OCI-M2 (cell line): ENCODE measurements around the gene UCK2.

Experiments
- DNase-seq: peaks from one replicate; lab custom pipeline; 2025; ENCODE audit not compliant: unreplicated experiment; lab: John Stamatoyannopoulos, UW

Gene UCK2

DNA sequence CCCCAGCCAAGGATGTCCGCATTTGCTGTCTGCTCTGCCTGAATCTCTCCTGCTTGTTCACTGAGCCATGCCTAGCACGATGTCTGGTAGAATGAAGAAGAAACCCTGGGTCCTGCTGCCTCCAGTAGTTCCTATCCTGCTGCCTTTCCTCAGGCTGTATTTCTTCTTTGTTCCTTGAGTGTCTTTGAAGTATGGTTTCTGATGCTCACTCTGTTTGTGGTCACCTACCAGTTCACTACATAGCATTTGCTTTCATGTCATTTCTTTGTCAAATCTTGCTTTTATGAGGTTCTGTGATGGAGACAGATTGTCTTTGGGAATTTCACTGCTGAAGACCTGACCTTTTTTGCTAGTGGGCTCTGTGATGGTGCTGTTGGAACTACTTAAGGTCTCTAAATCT, 5.9 kb downstream of the UCK2 start:
- DNase-seq, result no peak

DNA sequence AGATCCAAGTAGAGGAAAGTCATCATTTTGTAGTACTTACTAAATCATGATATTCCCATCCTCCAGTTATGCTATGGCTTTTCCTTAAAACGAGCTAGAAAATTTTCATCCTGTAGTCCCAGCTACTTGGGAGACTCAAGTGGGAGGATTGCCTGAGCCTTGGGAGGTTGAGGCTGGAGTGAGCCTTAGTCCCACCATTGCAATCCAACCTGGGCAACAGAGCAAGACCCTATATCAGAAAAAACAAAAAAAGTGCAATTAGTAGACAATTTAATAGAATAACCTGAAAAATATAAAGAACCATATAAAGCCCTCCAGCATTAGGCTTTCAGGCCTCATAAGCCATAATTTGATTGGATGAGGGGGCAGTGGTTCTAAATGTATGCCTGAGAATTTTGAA, 6.8 kb downstream of the UCK2 start:
- DNase-seq, result no peak

DNA sequence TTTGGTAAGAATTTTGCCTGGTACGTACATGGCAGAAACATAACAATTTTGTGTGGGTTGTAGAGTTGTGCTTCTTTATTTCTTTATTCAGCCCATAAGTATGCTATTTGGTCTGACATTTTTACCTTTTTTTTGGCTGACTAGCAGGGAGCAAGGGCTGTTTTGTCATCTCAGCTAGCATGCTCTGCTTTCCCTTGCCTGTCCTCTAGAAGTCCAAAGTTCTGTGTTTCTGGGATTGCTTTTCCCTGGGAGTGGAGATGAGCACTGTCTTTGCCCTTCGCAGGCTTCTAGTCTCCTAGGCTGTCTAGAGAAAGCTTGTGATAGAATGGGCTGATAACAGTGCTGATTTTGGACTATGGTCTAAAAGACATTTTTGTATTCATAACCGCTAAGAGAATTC, 7.5 kb downstream of the UCK2 start:
- DNase-seq, result no peak

DNA sequence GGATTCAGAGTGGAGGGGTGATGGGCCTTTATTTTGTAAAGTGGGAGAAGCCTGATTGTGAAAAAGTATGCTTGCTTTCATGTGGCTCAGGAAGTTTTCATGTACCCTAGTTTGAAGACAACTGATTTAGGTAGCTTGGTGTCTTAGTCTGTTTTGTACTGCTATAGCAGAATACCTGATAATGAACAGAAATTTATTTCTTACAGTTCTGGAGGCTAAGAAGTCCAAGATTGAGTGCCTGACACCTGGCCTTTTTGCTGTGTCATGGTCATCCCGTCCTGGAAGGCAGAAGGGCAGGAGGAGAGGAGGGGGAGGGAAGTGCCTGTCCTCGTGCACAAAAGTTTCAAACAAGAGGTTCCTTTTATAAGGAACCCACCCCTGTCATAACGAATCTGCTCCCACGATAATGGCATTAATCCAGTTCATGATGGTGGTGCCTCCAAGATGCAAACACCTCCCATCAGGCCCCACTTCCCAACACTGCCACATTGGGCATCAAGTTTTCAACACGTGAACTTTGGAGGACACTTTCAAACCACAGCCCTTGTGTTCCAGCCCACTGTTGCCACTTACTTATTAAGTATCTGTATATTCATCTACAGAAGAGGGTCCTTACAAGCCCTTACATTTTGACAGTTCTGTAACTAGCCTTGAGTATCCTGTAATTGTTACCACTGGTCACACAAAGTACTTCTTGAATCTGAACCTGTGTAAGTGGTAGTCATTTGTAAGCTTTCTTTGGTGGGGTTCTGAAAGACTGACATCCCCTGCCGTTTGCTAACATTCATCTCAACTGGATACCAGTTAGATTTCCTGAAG, 9.5 kb downstream of the UCK2 start:
- DNase-seq, result no peak

DNA sequence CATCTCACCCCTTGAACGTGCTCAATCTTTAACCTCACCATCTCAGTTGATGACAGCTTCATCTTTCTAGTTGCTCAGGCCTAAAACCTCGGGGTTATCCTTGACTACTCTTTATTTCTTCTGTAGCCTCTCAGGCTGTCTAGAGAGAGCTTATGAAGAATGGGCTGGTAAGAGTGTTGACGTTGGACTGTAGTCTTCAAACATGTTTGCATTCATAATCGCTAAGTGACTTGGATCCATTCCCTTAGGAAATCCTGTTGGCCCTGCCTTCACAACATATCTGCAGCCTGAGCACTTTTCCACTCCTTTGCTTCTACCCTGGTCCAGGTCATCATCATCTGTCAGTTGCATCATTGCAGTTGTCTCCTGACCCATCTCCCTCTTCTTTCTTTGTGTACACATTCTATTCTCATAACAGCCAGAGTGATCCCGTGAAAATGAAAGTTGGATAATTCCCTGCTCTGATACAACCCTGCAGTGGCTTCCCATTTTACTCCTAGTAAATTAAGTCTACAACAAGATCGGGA, 10.5 kb downstream of the UCK2 start:
- no peak for DNase-seq

DNA sequence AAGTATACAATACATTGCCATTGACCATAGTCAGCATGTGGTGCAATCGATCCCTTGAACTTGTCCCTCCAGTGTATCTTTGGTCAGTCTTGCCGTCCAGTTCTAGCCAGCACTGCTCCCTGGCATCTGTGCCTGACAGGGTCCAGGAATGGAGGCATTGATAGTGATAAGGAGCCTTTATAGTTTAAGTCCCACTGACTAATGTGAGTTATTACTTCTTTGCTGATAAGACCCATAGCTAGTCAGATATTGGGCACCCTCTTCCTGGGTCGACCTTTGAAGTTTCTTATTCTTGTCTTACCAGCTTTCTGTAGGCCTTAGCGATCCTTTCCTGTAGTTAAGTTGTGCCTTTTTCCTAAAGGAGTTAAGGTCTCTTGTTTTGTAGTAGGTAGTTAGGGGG, 13.0 kb downstream of the UCK2 start:
- DNase-seq, result no peak

DNA sequence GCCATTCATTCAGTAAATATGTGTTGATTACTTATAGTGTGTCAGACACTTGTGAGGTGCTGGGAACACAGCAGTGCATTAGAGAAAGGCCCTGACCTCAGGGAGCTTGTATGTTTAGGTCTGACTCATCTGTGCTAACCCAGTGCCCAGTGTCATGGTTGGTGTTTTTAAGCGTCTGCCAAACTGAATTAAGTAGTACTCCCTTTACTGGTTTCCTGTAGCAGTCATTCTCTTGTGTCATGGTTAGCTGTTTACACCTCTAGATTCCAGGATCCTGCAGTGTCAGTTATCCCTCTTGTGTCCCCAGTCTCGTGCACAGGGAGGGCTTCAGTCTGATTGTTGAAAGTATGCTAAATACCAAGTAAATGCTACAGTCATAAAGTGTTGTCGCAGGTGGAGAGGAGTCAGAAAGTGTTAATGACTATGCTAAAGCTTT, 14.2 kb downstream of the UCK2 start:
- DNase-seq, result no peak

DNA sequence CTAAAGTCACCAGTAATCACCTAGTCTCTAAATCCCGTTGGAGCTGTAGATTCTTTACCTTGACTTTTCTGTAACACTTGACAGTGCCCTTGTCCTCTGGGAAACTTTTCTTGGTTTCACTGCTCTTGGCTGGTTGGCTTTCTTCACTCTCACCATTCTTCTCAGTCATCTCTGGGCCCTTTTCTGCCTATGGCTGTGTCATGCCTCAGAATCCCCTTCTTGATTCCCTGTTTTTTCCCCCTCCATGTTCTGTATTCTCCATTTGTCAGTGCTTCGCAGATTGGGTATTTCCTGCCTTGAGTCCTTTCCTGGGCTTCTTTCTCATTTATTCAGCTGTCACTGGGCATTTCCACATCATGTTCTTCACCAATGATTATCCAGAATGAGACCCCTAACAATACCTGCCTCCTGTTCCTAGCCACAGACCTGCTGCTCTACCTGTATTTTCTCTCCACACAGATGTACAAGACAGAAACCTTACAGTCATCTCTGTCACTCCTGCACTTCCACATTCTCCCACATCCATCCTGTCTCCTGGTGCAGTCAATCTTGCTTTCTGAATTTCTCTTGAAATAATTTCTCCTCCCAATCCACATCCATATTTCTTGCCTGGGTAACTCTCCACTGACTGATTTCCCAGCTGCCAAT, 14.7 kb downstream of the UCK2 start:
- DNase-seq, result no peak

DNA sequence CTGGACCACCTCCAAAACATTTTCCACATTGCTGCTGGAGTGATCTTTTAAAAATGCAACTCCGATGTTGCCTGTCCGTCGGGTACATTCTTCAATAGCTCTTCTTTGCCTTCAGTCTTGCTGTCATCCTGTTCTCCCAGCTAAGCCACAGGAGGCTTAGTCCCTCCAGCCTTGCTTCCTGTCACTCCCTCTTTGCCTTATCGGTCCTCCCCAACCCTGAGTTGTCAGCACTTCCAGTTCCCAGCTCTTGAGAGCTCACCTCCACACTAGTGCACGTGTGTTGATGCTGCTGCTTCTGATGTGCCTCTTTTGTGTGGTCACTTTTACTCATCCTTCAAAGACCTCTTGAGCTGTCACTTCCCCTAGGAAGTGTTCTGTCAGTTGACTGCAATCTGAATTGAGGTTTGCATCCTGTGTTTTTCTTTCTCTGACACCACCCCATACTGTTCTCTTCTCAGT, 15.3 kb downstream of the UCK2 start:
- DNase-seq, result no peak

DNA sequence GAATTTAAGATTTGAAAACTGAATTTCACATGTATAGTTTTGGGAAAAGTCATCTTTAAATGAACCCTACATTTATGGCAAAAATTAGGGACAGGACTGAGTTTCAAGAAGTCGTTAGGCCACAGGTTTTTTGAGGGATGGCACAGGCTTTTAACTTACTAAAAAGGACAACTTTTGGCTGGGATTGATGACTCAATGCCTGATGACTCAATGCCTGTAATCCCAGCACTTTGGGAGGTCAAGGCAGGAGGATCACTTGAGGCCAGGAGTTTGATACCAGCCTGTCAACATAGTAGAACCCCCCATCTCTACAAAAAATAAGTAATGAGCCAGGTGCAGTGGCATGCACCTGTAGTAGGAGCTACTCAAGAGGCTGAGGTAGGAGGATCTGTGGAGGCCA, 15.9 kb downstream of the UCK2 start:
- no peak for DNase-seq

DNA sequence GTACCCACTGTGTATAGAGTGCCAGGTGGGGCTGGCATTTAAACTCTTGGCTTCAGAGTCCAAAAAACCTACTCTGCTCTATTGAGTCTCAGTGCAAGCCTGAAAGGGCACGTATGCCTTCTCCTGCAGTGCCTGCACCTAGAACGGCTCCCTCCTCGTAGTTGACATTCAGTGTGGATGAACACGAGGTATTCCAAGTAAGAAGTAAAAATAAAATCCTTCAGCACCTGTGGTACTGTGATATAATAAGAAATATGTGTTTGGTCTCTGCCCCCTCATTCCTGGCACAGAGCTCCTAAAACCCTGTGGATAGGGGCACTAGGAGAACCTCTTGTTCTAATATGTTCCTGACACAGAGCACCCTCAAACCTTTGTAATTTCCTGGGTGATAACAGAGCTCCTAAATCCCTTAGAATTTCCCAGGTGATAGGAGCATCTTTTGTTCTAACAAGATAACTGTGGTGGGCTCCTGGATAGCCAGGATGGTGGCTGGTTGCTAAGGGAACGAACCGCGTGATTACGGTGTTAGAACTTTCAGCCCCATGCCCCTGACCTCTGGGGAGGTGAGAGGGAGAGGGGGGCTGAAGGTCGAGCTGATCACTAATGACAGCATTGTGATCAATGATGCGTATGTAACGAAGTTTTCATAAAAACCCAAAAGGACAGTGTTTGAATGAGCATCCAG, 16.8 kb downstream of the UCK2 start:
- DNase-seq, result no peak

DNA sequence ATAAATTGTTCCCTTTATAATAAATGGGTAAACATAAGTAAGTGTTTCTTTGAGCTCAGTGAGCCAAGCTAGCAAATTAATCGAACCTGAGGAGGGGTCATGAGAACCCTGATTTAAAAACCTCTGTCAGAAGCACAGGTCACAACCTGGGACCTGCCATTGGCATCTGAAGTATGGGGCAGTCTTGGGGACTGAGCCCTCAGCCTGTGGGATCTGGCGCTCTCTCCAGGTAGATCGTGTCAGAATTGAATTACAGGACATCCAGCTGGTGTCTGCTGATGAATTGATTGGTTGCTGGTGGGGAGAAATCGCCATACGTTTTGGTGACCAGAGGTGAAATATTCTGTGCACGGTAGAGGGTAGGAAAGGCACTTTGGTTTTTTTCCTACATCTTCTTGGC, 17.5 kb downstream of the UCK2 start:
- DNase-seq, result no peak

DNA sequence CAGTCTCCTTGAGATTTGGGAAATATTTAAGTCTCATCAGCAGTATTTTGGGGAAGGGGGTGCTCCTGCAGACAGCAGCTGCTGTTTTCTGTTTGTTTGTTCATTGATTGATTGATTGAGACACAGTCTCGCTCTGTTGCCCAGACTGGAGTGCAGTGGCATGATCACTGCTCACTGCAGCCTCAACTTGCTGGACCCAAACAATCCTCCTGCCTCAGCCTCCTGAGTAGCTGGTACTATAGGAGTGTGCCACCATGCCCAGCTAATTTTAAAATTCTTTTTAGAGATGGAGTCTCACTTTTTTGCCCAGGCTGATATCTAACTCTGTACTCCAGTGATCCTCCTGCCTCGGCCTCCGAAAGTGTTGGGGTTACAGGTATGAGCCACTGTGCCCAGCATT, 18.2 kb downstream of the UCK2 start:
- no peak for DNase-seq

DNA sequence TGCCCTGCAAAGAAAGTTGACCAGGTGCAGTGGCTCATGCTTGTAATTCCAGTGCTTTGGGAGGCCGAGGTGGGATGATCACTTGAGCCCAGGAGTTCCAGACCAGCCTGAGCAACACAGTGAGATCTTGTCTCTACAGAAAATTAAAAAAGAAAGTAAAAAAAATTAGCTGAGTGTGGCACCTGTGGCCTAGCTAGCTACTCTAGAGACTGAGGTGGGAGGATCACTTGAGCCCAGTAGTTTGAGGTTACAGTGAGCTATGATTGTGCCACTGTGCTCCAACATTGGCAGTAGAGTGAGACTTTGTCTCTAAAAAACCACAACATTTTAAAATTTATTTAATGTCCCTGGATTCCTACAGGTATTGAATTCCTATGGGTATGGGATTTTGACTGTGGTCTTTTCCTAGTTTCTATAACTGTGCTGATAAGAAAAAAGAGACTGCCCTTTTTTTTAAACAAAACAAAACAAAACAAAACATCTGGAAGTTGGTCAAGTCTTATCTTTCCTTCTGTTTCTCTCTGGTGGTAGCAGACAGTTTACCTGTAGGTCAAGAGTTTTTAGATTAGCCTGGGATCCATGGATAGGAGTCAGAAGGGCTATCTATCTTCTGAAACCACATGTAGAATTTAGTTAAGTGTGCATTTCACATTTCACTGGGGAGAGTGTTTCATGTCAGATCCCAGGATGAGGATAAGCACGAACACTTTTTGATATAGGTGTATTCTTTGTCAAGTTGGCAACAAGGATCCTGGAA, 18.8 kb downstream of the UCK2 start:
- DNase-seq, result no peak

DNA sequence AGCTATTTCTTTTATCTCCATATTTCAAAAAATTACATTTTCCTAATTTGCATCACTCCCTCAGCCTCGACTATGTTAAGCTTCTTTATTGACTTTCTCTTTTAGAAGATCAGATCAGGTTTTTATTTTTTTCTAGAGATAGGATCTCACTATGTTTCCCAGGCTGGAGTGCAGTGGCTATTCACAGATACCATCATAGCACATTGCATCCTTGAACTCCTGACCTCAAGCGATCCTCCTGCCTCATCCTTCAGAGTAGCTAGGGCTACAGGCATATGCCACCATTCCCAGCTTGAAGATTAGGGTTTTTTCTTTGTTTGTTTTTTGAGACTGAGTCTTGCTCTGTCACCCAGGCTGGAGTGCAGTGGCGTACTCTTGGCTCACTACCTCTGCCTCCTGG, 20.1 kb downstream of the UCK2 start:
- DNase-seq, result no peak

DNA sequence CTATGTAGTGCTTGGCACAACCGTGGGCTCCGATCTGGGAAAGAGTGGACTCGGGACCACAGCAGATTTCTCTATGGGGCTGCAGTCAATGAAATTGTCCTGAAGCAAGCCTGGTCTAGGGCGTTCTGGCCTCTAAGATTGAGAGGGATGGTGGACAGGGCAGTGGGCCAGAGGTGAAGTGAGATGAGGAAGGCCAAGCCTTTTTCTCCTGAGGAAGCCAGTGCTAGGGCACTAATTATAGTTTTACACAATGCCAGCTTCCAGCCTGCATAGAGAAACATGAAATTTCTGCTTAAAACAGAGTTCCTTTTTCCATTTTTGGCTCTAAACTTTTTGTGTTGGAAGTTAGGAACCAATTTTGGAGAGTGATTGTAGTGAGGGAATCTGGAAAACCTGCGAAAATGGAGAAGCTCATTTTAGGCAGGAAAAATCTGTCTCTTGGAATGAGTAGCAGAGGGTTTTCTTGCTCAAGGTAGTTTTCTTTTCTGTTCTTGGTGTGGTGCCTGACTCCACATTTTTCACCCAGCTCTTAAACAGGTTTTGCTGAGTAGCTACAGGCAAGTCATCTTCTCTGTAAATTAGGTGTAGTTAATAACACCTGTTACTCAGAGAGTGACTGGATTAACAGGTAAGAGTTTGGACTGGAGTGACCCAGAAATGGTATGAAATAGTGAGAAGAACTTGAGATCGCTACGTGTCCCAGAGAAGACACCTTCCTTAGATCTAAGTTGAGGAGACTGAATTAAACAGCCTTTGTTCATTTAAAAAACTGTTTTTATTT, 22.1 kb downstream of the UCK2 start:
- DNase-seq, result no peak

DNA sequence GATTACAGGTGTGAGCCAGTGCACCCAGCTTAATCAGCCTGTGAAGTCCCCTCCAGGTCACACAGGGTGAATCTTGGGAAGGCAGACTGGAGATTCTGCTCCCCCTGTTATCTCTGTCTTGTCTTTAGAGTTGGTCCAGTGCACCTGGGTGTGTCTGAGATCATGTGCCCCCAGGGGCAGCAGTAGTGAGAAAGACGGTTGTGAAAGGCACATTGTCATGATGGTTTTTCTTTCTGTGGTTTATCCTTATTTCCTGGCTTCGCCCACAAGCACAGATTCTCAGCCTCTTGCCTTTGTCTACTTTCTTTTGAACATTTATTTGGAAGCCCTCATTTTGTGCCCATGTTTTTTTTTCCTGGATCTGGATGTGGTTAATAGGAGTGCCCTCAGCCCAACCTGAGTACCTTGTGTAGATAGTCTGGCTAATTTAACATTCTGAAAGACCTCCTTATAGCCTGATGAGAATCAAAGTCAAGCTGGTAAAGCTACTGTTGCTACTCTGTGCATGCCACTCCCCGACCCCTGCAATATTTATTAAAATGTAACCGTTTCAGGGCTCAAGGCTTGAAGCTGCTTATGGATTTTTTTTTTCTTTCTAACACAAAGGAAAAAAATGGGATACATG, 23.7 kb downstream of the UCK2 start:
- DNase-seq, result no peak

DNA sequence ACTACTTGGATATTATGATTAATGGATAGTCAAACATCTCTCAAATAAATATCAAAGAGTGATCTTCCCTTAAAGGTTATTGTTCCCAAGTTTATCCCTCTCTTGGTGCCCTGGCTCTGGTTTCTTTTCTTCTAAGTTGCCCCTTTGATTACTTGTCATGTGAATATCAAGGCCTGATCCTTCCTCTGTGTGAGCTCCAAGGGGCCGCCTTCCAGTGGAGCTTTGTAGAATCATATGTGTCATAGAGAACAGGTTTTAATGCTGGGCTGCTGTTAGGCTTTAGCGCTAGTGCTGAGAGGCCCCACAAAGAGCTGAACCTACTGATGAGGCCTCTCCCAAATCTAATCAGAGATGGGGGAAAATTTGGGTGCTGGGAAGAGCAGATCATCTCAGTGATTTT, 25.5 kb downstream of the UCK2 start:
- DNase-seq, result no peak

DNA sequence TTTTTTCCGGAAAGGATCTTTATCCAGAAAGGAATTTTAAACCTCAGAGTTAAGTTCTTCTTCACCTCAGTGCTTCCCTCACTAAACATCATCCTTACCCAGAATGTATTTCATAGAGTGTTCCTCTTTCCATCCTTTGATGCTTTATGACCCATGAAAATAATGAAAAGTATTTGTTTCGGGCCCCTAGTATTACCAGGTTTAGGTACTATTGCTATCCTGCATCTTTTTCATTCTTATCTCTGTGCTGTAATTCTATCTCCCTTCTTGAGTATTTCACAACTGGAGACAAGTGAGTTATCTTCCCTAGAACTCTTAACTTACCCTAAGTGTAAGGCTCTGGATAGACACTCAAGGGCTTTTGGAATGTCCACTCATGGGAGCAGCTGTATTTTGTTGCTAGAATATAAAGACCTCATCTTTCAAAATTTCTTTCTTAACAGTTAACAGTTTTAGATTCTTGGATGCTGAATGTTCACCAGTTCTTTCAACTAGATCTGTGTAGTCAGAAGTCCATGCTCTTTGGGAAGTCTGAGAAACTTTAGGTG, 26.2 kb downstream of the UCK2 start:
- no peak for DNase-seq
